NCI-H2107 treated with DMSO at 0.1 percent for 48 hours (cell line): ENCODE data around the gene CATSPERD.

Experiments
- DNase-seq: peaks from one replicate; lab custom pipeline; 2025; ENCODE audit not compliant: unreplicated experiment; lab: John Stamatoyannopoulos, UW

The CATSPERD gene

DNA sequence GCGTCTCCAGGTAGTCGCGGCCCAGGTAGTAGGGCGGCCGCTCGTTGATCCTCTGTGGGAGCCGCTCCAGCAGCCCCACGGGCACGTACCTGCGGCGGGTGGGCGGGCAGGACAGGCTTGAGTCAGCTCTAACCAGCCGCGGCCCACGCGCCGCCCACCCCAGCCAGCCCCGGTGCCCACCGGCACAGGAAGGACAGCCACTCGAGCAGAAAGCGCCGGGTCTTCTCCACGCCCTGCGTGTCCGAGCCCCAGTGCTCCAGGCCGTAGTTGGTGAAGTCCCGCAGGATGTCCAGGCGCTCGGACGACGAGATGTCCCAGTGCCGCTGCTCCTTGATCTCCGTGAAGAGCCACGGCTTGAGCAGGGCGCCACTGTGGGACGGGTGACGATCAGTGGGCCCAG lies 65.0 kb downstream of the CATSPERD start:
- no peak for DNase-seq

DNA sequence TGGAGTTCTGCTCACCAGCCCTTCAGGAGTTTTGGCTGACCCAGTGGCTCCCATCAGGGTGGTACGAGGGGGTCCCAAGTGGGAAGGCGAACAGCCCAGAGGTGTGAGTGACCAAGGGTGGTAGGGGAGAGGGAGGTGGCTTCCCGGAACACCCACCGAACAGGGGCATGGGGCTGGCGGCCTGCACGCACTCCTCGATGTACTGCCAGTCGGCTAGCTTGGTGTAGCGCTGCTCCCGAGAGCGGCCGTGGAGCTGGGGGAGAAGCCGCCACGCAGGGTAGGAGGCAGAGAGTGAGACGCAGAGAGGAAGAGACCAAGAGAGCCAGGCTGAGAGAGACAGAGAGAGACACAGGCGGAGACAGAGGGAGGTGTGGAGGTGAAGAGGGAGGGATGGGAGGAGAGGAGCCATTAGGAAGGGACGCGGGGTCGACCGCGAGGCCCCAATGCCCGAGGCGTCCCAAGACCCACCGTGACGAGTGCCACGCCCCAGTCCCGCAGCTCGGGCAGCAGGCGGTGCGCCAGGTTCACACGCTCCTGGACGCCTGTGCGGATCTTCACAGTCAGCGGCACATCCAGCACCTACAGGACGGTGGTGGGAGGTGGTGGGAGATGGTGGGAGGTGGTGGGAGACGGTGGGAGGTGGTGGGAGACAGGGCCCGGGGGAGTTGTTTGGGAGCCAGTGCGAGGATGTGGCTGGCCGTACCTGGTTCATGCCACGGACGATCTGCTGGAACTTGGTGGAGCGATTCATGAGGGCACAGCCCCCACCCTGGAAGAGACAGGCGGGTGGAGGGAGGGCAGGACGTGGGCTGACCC lies 66.4 kb downstream of the CATSPERD start:
- DNase-seq, result no peak

DNA sequence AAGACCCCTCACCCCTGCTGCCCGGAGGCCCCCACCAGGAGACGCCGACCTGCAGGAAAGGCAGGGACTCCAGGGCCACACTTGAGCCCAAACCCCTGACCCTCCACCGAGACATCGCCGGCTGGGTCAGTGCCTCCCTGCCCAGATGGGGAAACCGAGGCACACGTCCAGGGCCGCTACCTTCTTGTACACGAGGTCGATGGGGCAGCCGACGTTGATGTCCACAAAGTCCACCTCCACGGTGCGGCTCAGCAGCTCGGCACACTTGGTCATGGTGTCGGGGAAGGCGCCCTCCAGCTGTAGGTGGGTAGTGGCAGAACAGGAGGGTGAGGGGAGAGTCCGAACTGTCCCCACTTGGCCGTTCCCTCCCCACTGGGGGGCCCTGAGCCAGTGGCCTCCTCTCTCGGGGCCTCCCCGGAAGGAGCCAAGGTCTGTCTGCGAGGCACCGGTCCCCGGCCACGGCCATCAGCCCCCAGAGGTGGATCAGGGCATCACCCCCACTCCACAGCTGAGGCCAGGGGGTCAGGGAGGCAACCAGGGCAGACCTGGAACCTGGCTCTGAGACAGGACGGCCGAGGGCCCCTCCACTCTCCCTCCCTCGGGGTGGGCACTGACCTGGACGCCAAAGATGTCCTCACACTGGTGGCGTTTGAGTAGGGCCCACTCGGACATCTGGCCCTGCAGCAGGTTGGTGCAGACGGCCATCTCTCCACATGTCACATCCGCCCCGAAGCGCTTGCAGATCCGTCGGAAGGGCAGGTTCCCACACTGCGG lies 67.2 kb downstream of the CATSPERD start:
- DNase-seq, result no peak

DNA sequence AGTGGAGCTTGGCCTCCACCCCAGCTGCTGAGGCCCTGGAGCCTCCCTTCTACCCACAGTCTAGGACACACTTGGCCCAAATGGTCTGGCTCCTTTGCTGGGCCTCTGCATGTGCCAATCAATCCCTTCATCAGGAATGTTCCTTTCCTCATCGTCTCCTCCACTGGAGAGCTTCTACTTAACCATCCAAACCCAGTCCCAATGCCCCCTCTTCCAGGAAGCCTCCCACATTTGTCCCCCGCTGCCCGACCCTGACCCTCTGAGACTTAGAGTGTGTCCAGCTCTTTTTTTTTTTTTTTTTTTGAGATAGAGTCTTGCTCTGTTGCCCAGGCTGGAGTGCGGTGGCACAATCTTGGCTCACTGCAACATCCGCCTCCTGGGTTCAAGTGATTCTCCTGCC lies 68.0 kb downstream of the CATSPERD start:
- DNase-seq, result no peak

DNA sequence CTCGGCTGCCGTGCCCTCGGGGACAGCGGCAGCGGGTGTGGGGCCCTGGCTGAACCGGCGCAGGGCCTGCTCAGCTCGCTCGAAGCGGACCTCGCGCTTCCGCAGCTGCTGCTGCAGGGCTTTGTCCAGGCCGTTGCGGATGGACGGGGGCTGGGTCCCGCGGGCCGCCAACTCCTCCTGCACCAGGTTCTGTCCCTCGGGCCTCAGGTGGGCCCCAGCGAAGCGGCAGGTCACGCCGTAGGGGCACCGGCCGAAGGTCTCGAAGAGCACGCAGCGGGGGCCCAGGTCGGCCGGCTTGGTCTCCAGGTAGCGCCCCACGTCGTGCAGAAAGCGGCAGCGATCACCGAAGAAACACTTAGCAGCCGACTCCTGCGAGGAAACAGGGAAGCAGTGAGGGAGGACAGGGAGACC lies 68.9 kb downstream of the CATSPERD start:
- no peak for DNase-seq

DNA sequence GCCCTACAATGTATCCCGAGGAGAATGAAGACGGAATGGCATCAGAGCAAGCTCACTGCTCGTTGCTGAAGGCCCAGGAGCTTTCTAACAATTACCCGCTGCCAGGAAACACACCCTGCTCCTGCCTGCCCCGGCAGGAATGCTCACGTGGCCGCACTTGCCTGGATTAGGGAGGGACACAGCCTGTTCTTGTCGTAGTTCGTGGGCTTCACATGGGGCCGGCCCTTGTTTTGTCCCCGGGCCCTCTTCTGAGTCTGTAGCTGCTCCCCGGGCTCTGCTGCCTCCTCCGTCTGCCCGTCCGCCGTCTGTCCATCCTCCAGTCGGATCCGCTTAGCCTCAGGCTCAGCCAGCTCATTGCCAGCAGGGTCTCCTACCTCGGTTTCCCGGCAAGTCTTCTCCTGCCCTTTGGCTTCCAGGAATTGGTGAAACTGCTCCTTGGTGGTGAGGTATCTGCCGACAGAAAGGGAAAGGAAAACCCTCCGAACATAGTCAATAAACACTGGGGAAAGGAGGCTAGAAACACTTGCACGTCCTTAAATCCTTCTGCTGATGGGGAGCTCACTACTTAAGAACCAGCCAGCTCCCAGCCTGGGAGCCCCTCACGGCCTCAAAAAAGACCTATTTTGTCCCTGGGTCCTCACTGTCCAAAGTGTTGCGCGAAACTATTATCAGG lies 69.6 kb downstream of the CATSPERD start:
- DNase-seq, result no peak

DNA sequence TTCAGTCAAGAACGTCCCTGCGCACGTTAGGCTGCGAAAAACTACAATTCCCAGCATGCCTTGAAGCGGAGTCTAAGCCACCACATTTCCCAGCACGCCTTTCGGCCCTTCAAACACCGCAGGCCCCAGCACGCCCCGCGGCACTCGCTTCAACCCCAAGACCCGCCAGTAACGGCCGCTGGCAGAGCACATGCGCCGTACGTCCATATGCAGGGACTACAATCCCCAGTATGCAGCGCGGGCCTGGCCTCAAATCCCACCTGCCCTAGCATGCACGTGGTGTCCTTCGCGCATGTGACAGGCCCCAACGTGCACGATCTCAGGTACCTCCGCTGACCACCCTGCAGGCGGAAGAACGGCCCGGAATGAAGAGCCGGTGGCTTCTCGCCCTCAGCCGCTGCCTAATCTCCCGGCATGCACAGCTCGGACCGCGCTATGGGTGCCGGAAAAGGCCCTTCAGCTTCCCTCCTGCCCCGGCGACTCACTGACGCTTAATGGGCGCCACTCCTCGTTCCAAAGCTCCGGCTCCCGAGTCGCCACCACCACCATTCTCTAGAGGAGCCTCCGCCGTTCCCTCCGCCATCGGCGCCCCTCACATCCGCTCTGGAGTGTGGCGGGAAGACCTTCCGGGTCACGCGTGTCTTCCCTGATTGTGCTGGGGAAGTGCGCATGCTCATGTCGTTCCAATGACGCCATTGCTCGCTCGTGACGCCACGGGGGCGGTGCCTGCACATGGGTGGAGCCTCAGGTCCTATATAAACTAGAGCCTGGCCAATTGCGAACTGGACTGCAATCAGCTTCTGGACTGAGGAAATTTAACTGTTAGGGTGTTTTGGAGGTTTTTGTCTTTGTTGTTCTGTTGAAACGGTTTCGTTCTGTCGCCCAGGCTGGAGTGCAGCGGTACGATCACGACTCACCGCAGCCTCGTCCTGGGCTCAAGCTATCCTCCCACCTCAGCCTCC lies 70.4 kb downstream of the CATSPERD start, which contains the start of gene DUS3L:
Gene DUS3L, minus strand, starts transcription at position 605 of the 962 bp plus-strand sequence. Its CDS starts 22 bp downstream, at position 583.
- peak; percentile 89 for DNase-seq

DNA sequence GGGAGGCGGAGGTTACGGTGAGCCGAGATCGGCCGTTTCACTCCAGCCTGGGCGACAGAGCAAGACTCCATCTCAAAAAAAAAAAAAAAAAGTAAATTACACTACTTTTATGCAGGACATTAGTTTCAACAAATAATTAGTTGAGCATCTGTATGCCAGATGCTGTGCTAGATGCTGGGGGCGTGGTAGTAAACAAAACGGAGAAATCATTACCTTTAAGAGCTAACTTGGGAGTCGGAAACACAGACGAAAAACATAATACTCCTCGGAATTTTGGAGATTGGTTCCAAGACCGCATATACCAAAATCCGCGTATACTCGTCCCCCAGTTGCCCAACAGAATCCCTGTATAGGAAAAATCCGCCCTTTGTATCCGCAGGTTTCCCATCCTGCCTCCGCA lies 71.8 kb downstream of the CATSPERD start:
- DNase-seq, result no peak

DNA sequence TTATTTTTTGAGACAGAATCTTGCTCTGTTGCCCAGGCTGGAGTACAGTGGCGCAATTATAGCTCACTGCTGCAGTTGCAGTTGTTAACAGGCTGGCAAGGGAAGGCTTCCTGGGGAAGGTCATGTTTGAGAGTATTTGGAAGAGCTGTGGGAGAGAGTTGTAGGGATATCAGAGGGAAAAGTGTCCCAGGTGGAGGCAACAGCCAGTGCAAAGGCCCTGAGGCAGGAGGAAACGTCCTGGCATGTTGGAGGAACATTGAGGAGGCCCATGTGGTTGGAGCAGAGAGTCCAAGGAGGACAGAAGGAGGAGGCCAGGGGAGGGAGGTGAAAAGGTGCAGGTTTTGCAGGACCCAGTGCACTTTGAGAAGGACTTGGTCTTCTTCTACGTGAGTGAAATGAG lies 72.8 kb downstream of the CATSPERD start:
- no peak for DNase-seq

DNA sequence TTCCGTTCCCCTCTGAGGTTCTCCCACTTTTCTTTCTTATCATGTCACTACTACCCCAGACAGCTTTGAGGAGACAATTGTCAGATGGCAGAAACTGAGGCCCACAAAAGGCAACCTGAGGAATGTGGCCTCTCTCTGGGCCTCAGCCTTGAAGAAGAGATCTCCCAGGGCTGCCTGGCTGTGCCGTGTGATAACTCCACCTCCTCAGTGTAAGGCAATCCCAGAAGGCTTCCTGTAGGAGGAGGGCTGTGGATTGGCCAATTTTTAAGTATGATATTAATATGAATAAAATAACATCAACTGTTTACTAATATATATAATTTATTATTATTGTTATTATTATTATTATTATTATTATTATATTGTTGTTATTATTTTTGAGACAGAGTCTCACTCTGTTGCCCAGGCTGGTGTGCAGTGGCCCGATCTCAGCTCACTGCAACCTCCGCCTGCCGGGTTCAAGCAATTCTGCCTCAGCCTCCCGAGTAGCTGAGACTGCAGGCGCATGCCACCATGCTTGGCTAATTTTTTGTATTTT lies 75.0 kb downstream of the CATSPERD start:
- DNase-seq, result no peak

DNA sequence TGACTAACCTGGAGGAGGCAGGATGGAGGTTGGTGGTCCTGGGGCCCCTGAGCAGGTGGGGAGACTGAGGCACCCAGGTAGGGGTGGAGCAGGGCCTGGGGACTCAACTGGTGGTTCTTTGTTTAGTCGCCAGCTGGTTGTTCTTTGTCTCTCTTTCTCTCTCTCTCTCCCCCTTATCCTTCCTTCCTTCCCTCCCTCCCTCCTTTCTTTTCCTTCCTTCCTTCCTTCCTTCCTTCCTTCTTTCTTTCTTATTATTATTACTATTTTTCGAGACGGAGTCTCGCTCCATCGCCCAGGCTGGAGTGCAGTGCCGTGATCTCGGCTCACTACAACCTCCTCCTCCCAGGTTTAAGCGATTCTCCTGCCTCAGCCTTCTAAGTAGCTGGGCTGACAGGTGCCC lies 77.8 kb downstream of the CATSPERD start:
- DNase-seq, result no peak

DNA sequence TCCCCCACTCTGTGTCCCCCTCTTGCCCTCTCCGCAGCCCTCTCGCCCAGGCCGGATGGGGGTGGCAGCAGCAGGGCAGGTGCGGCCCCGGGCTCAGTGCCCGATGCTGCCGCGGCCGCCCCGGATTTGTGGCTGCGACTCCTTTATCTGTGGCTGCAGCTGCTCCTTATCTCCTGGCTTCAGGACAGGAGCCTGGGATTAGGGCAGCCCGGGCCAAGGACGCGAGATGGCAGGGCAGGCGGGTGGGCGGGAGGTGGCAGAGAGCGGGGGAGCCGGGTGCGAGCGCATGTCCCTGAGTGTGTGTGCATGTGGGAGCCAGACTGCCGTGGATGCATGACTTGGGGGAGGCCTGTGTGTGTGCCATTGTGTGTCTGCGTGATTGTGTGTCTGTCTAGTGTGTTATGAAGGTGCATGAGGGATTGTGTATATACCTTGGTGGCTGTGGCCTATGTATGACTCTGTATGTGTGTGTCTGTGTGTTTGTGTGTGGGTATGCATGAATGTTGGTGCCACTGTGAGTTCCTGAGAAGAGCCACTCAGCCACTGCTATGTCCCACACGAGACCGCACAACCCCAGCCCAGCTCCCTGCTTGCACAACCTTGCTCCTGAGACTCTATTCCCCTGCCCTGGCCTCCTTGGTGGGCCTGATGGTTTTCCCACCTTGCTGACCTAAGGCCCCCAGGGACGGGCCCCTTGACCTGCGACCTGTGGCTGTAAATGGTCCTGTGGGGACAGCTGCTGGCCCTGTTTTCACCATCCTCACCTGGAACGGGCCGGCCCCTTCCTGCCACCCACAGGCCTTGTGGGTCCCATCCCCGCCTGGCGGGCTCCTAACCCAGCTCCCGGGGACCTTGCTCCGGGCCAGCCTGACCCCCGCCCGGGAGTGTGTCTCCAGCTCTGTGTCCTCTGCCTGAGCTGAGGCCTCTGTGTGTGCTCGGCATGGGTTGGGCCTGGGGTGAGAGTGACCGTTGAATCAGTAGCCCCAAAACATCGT lies 79.1 kb downstream of the CATSPERD start:
- DNase-seq, result peak; percentile 28

DNA sequence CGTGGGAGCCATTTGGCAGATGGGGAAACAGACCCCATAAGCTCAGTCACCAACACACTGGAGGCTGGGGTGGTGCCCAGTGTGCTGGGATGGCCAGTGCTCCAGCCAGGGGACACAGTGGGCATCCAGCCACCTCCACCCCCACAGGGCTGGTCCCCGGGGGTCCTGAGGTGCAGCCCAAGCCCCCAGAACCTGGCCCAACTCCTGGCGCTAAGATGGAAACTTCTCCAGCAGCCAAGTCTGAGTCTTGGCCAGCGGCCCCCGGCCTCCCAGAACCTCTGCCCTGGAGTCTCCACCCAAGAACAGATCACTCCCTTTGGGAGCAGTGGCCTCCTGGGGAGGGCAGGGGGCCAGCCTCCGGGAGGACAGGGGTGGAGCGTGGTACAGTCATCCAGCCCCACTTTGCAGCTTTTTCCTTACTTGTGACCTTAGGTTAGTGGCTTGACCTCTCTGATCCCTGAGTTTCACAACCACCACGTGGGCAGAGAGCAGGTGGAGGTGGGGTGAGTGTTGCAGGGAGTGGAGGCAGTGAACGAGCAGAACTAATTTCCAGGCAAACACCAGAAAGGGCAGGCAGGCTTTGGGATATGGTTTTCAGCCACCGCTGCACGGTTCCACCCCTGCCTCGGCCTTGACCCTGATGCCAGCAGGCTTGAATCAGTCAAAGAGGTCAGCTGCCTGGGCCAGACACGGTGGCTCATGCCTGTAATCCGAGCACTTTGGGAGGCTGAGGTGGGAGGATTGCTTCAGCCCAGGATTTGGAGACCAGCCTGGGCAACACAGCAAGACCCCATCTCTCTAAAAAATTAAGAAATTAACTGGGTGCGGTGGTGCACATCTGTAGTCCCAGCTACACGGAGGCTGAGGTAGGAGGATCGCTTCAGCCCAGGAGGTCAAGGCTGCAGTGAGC lies 80.2 kb downstream of the CATSPERD start:
- DNase-seq, result no peak

DNA sequence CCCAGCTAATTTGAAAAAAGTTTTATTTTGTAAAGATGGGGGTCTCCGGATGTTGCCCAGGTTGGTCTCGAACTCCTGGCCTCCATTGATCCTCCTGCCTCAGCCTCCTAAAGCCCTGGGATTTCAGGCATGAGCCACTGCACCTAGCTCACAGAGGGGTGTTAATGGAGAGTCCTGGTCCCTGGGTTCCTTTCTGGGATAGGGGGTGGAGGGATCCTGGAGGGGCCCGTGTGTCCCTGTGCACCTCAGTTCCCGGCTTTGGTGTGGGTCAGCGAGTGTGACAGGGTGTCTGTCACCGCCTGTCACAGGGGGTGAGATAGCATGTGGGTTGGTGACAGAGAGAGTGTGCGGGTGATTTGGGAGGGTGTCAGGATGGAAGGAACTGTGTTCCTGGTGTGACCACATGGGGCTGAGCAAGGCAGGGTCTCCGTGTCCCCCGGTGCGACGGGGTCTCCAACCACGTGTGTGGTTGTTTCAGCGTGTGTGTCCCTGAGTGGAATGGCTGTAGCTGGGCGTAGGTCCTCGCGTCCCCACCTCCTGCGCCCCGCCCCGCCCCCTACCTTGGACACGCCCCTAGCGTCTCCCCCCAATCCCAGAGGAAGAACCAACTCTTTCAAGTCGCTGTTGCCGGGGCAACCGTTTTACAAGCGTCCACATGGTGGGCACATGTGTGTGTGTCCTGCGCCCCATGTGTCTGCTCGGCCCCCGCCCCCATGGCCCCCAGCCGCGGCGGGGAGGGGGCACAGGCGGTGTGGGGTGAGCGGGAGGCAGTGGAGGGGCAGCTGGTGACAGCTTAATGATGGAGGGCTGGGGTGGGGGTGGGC lies 81.6 kb downstream of the CATSPERD start:
- DNase-seq, result no peak

DNA sequence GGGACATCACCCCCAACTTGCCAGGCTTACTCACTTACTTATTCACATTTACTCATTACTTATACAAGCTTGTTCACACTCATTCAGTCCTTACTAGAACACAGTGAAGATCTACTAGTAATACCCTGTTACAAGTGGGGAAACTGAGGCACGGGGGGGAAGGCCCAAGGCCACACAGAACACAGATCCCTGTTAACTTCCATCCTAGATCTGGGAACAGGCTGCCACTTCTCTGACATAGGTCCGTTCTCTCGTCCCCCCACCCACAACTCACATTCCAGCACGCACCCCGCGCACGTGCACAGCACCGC lies 83.0 kb downstream of the CATSPERD start:
- DNase-seq, result no peak

DNA sequence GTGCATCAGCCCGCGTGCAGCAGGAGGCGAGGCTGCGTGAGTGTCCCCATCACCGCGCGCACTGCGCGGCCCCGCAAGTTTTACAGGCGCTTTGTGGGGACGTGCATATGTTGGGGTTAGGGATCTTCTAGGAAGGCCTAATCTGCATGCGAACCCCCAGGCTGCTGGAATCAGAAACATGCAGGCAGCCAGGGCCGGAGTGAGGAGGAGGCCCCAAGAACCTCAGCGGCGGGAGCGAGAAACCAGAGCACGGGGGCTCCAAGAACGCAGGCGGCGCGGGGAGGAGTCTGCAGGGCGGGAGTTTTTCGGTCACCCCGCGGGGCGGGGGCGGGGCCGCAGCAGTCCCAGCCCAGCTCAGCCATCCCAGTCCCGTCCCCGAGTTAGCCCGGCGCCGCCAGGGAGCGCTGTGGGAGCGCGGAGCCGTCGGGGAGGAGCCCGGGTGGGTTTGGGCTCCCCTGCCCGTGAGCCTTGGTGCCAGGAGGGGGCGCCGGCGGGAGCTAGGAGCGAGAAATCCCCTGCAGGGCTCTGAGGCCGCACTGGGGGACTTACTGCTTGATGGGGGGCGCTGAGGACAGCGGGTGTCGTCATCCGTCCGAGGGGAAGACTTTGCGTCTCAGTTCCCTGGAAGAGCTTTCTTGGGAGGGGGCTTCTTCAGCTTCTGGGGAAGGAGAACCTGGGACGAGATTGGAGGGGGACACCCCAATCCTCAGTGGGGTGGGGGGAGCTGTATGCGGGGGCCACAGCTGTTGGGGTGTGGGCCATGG lies 83.5 kb downstream of the CATSPERD start:
- peak; percentile 82 for DNase-seq
